GM12878 (cell line): ENCODE measurements around the gene CORO1C.

ENCODE experiments used
- CEBPB ChIP-seq, 2 experiments: fragments of 150-350 bp in 1 of 2; IDR thresholded peaks; 2 replicates each; pipeline ENCODE4 v1.6.1; 2012 to 2014; ENCODE audit warnings: low read depth in 2 of 2, low read length in 2 of 2, borderline replicate concordance in 1 of 2, inconsistent platforms in 1 of 2
- CTCF ChIP-seq, 3 experiments: IDR thresholded peaks in 2 of 3; conservative IDR thresholded peaks in 1 of 3; 2 replicates each; pipeline ENCODE4 v1.5.1; 2011; ENCODE audit warnings: low read depth in 3 of 3, low read length in 3 of 3, mild to moderate bottlenecking in 3 of 3, control low read depth in 2 of 3, moderate library complexity in 2 of 3, inconsistent platforms in 1 of 3, mixed read lengths in 1 of 3; ENCODE audit not compliant: control insufficient read depth in 2 of 3, insufficient read depth in 1 of 3; ENCODE audit errors: extremely low read depth in 1 of 3
- ESRRA ChIP-seq: IDR thresholded peaks from 2 replicates; pipeline ENCODE4 v1.6.1; 2012; ENCODE audit warnings: mild to moderate bottlenecking, low read length, improper control_type of control experiment
- NBN ChIP-seq: fragments of 450-650 bp; IDR thresholded peaks from 2 replicates; pipeline ENCODE4 v1.6.1; 2016
- NFIC ChIP-seq: IDR thresholded peaks from 2 replicates; pipeline ENCODE4 v1.6.1; 2012; ENCODE audit warnings: low read depth, mild to moderate bottlenecking, inconsistent platforms, low read length, moderate library complexity
- RBBP5 ChIP-seq: fragments of 200-600 bp; sonication (generic); conservative IDR thresholded peaks from 2 replicates; pipeline ENCODE4 v1.6.1; 2016
- ZNF207 ChIP-seq: fragments of 450-650 bp; IDR thresholded peaks from 2 replicates; pipeline ENCODE4 v1.6.1; 2014; ENCODE audit warnings: antibody characterized with exemption, mild to moderate bottlenecking, borderline replicate concordance
- ZNF274 ChIP-seq: IDR thresholded peaks from one replicate; pipeline ENCODE4 v1.8.0; 2011; ENCODE audit not compliant: insufficient read length, insufficient read depth
- TF ChIP-seq, protein P1 (sequence below): IDR thresholded peaks from 2 replicates; pipeline ENCODE4 v1.6.1; 2012; ENCODE audit warnings: low read depth, low read length, improper control_type of control experiment

- TF ChIP-seq NBN (no peak), NFIC (no peak), ESRRA (no peak), ZNF207 (no peak), CTCF (IDR thresholded peaks at IDR 0.05 in 2 of 3, conservative IDR thresholded peaks at IDR 0.05 in 1 of 3; ENCODE audit: control insufficient read depth in 2 of 3, extremely low read depth in 1 of 3, insufficient read depth in 1 of 3, low read depth in 3 of 3, low read length in 3 of 3) (no peak), ZNF274 (no peak), RBBP5 (no peak), CEBPB (IDR thresholded peaks at IDR 0.05; ENCODE audit: borderline replicate concordance in 1 of 2, low read depth in 2 of 2, low read length in 2 of 2) (no peak)
- TF ChIP-seq, protein P1, sequence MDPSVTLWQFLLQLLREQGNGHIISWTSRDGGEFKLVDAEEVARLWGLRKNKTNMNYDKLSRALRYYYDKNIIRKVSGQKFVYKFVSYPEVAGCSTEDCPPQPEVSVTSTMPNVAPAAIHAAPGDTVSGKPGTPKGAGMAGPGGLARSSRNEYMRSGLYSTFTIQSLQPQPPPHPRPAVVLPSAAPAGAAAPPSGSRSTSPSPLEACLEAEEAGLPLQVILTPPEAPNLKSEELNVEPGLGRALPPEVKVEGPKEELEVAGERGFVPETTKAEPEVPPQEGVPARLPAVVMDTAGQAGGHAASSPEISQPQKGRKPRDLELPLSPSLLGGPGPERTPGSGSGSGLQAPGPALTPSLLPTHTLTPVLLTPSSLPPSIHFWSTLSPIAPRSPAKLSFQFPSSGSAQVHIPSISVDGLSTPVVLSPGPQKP, result no peak
These were observed 16.2 kb upstream of the CORO1C start for GRCh38 chr12:108747563-108747962.
